ENCODE results near the gene MYO7B. TPM values are rescaled to one million over a fixed set of nuclear protein-coding genes. Genes with fewer than 3 reads are reported as not detected.

MYO7B gene
- total and polyA plus RNA-seq, 2 donors (not counting 1 experiment from before 2014, with no cell fraction given): under 0.01 TPM; not detected in 1

GRCh38 chr2:127628767-127629614 is 93.5 kb downstream of the MYO7B start:
- no peak overlapping the region for H2AFZ ChIP-seq (ENCODE audit: low read length)
- no peaks in the 10 kb centered on the region for H3K79me2 ChIP-seq (ENCODE audit: control insufficient read depth, insufficient read depth, low read length)
- H4K20me1 ChIP-seq (ENCODE audit: control insufficient read depth, extremely low read depth, insufficient read depth, low read length): no peaks in the 10 kb centered on the region
- H3K9me3 ChIP-seq (ENCODE audit: control insufficient read depth, insufficient read depth, low read depth, low read length): no peaks in the 10 kb centered on the region
- no peak for TF ChIP-seq EZH2 (IDR thresholded peaks at IDR 0.05; ENCODE audit: low read length, missing control alignments)
- TF ChIP-seq CTCF (conservative IDR thresholded peaks at IDR 0.05 in 1 of 2, IDR thresholded peaks at IDR 0.05 in 1 of 2; ENCODE audit: low read depth in 1 of 2, low read length in 2 of 2): no peak
- no peak overlapping the region for H3K4me2 ChIP-seq (ENCODE audit: extremely low read depth, insufficient read depth, low read length)
- no peaks in the 10 kb centered on the region for H3K36me3 ChIP-seq (ENCODE audit: control insufficient read depth, insufficient read depth, low read length)
- H3K9ac ChIP-seq (ENCODE audit: insufficient read depth, low read length): no peak overlapping the region
- H3K4me1 ChIP-seq (ENCODE audit: control insufficient read depth, extremely low read depth, insufficient read depth, low read length): no peaks in the 10 kb centered on the region
- no peak overlapping the region for H3K4me3 ChIP-seq (replicated peaks in 1 of 4; ENCODE audit: control extremely low read depth in 1 of 4, insufficient read depth in 1 of 4, low read depth in 3 of 4, low read length in 4 of 4)
- H3K27me3 ChIP-seq (ENCODE audit: control insufficient read depth, insufficient read depth, low read length): no peaks in the 10 kb centered on the region
- no peak for DNase-seq (ENCODE audit: low read depth in 2 of 2)
- H3K27ac ChIP-seq (ENCODE audit: insufficient read depth, low read length): no peak overlapping the region

GRCh38 chr2:127629637-127630036 is 94.2 kb downstream of the MYO7B start:
- no peaks in the 10 kb centered on the region for H3K9me3 ChIP-seq (ENCODE audit: control insufficient read depth, insufficient read depth, low read depth, low read length)
- H2AFZ ChIP-seq (ENCODE audit: low read length): no peak overlapping the region
- H3K36me3 ChIP-seq (ENCODE audit: control insufficient read depth, insufficient read depth, low read length): no peaks in the 10 kb centered on the region
- no peaks in the 10 kb centered on the region for H4K20me1 ChIP-seq (ENCODE audit: control insufficient read depth, extremely low read depth, insufficient read depth, low read length)
- H3K9ac ChIP-seq (ENCODE audit: insufficient read depth, low read length): no peak overlapping the region
- H3K27ac ChIP-seq (ENCODE audit: insufficient read depth, low read length): no peak overlapping the region
- no peaks in the 10 kb centered on the region for H3K4me1 ChIP-seq (ENCODE audit: control insufficient read depth, extremely low read depth, insufficient read depth, low read length)
- DNase-seq (ENCODE audit: low read depth in 2 of 2): no peak
- H3K27me3 ChIP-seq (ENCODE audit: control insufficient read depth, insufficient read depth, low read length): no peaks in the 10 kb centered on the region
- H3K79me2 ChIP-seq (ENCODE audit: control insufficient read depth, insufficient read depth, low read length): no peaks in the 10 kb centered on the region
- no peak overlapping the region for H3K4me3 ChIP-seq (replicated peaks in 1 of 4; ENCODE audit: control extremely low read depth in 1 of 4, insufficient read depth in 1 of 4, low read depth in 3 of 4, low read length in 4 of 4)
- H3K4me2 ChIP-seq (ENCODE audit: extremely low read depth, insufficient read depth, low read length): no peak overlapping the region
- TF ChIP-seq EZH2 (IDR thresholded peaks at IDR 0.05; ENCODE audit: low read length, missing control alignments) (no peak), CTCF (conservative IDR thresholded peaks at IDR 0.05 in 1 of 2, IDR thresholded peaks at IDR 0.05 in 1 of 2; ENCODE audit: low read depth in 1 of 2, low read length in 2 of 2) (no peak)

- no peaks in the 10 kb centered on the region for H3K79me2 ChIP-seq (ENCODE audit: control insufficient read depth, insufficient read depth, low read length)
- TF ChIP-seq EZH2 (IDR thresholded peaks at IDR 0.05; ENCODE audit: low read length, missing control alignments) (no peak), CTCF (conservative IDR thresholded peaks at IDR 0.05 in 1 of 2, IDR thresholded peaks at IDR 0.05 in 1 of 2; ENCODE audit: low read depth in 1 of 2, low read length in 2 of 2) (no peak)
- no peak for DNase-seq (ENCODE audit: low read depth in 2 of 2)
These were observed 94.8 kb downstream of the MYO7B start for GRCh38 chr2:127630096-127630863.

More at GRCh38 chr2:127630096-127630863, 94.8 kb downstream of the MYO7B start:
- H3K9me3 ChIP-seq (ENCODE audit: control insufficient read depth, insufficient read depth, low read depth, low read length): no peaks in the 10 kb centered on the region
- H2AFZ ChIP-seq (ENCODE audit: low read length): no peak overlapping the region
- no peaks in the 10 kb centered on the region for H4K20me1 ChIP-seq (ENCODE audit: control insufficient read depth, extremely low read depth, insufficient read depth, low read length)
- H3K9ac ChIP-seq (ENCODE audit: insufficient read depth, low read length): no peak overlapping the region
- H3K4me3 ChIP-seq (replicated peaks in 1 of 4; ENCODE audit: control extremely low read depth in 1 of 4, insufficient read depth in 1 of 4, low read depth in 3 of 4, low read length in 4 of 4): no peak overlapping the region
- H3K4me2 ChIP-seq (ENCODE audit: extremely low read depth, insufficient read depth, low read length): no peak overlapping the region
- no peaks in the 10 kb centered on the region for H3K27me3 ChIP-seq (ENCODE audit: control insufficient read depth, insufficient read depth, low read length)
- no peaks in the 10 kb centered on the region for H3K4me1 ChIP-seq (ENCODE audit: control insufficient read depth, extremely low read depth, insufficient read depth, low read length)
- no peak overlapping the region for H3K27ac ChIP-seq (ENCODE audit: insufficient read depth, low read length)
- H3K36me3 ChIP-seq (ENCODE audit: control insufficient read depth, insufficient read depth, low read length): no peaks in the 10 kb centered on the region
